ENCODE measurements around the gene EFNA5. TPM values are rescaled to one million over a fixed set of nuclear protein-coding genes. Genes with fewer than 3 reads are reported as not detected.

EFNA5 gene
- total RNA-seq, 1 donor from 2014 or later: 10.2 TPM

DNA sequence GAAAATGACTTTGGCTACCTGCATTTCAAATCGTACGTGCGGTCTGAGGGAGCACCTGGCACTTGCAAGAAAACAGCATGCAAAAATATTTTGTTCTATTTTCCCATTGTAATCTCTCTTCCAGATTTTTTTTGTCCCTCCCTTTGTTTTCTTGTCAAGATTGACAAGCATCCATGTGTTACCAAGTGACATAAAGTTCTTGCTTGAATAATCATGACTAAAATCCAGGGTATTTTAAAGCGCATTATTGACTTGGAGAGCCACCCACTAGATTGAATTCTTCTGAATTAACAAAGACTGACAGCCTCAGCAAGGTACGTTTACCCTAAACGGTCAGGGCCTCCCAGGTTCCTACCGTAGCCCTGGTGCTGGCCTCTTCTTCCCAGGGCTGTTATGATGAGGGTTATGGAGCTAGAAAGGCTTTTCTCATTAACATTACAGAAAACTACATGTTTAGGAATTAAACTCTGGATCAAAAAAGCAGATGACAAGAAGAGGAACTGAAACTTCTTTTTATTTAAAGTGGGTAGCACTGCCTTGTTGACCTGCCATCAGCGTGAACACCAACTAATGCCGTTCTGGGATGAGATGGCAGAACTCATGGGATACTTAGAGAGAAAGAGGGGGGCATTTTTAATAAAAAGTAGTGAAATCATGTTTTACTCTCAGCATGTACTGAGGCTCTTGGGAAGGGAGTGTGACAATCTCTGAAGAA lies 297.0 kb downstream of the EFNA5 start:
- ATAC-seq: no peak
- Histone ChIP-seq H3K27ac (no peak overlapping the region), H3K4me3 (no peak overlapping the region), H3K4me1 (no peaks in the 10 kb centered on the region), H3K9me3 (no peaks in the 10 kb centered on the region), H3K27me3 (ENCODE audit: low read depth) (no peaks in the 10 kb centered on the region), H3K36me3 (no peaks in the 10 kb centered on the region)
- no peak for DNase-seq
- TF ChIP-seq, protein P1, sequence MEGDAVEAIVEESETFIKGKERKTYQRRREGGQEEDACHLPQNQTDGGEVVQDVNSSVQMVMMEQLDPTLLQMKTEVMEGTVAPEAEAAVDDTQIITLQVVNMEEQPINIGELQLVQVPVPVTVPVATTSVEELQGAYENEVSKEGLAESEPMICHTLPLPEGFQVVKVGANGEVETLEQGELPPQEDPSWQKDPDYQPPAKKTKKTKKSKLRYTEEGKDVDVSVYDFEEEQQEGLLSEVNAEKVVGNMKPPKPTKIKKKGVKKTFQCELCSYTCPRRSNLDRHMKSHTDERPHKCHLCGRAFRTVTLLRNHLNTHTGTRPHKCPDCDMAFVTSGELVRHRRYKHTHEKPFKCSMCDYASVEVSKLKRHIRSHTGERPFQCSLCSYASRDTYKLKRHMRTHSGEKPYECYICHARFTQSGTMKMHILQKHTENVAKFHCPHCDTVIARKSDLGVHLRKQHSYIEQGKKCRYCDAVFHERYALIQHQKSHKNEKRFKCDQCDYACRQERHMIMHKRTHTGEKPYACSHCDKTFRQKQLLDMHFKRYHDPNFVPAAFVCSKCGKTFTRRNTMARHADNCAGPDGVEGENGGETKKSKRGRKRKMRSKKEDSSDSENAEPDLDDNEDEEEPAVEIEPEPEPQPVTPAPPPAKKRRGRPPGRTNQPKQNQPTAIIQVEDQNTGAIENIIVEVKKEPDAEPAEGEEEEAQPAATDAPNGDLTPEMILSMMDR (IDR thresholded peaks at IDR 0.05): no peak
- intact Hi-C loops (cut with DNase I): no loop called here

GRCh38 chr5:107372723-107373450 lies 297.9 kb downstream of the EFNA5 start:
- H3K4me3 ChIP-seq: no peak overlapping the region
- no peaks in the 10 kb centered on the region for H3K27me3 ChIP-seq (ENCODE audit: low read depth)
- ATAC-seq: no peak
- no peak for DNase-seq
- no peaks in the 10 kb centered on the region for H3K4me1 ChIP-seq
- no peak overlapping the region for H3K27ac ChIP-seq
- TF ChIP-seq, protein P1 (IDR thresholded peaks at IDR 0.05): no peak
- no peaks in the 10 kb centered on the region for H3K36me3 ChIP-seq
- intact Hi-C loops (cut with DNase I): no loop called here
- no peaks in the 10 kb centered on the region for H3K9me3 ChIP-seq

- intact Hi-C loops (cut with DNase I): no loop called here
- no peaks in the 10 kb centered on the region for H3K9me3 ChIP-seq
- H3K27ac ChIP-seq: no peak overlapping the region
- H3K4me3 ChIP-seq: no peak overlapping the region
- TF ChIP-seq, protein P1 (IDR thresholded peaks at IDR 0.05): no peak
- H3K4me1 ChIP-seq: no peaks in the 10 kb centered on the region
- DNase-seq: no peak
- H3K36me3 ChIP-seq: no peaks in the 10 kb centered on the region
- no peak for ATAC-seq
- no peaks in the 10 kb centered on the region for H3K27me3 ChIP-seq (ENCODE audit: low read depth)
Measured at GRCh38 chr5:107370396-107370968, 300.3 kb downstream of the EFNA5 start.

- Histone ChIP-seq H3K36me3 (no peaks in the 10 kb centered on the region), H3K4me3 (no peak overlapping the region), H3K4me1 (peaks cover 6% of the 10 kb centered on the region), H3K27me3 (ENCODE audit: low read depth) (no peaks in the 10 kb centered on the region), H3K27ac (no peak overlapping the region), H3K9me3 (no peaks in the 10 kb centered on the region)
- intact Hi-C loops (cut with DNase I): no loop called here
- ATAC-seq (no peak), DNase-seq (no peak)
- TF ChIP-seq, protein P1 (IDR thresholded peaks at IDR 0.05): no peak
Measured at GRCh38 chr5:107369622-107370021, 301.1 kb downstream of the EFNA5 start.

DNA sequence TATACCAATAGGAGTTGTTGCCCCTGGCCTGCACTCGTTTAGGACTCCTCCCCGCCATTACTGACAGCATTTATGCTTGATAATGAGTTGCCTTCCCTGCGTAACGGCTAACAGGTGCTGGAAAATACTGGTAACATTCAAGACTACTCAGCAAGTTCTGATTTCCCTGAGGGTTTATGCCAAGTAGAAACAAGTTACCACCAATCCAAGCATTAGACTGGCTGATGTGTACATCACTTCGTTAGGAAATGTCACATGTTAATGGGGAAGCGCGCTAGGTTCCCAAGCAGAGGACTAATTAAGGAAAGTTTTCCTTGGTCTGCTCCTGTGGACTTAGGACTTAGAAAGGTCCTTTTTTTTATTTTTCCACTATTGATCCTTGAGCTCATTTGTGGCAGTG lies 302.1 kb downstream of the EFNA5 start:
- TF ChIP-seq, protein P1 (IDR thresholded peaks at IDR 0.05): no peak
- Histone ChIP-seq H3K27me3 (ENCODE audit: low read depth) (no peaks in the 10 kb centered on the region), H3K36me3 (no peaks in the 10 kb centered on the region), H3K27ac (no peak overlapping the region), H3K4me1 (peaks cover 6% of the 10 kb centered on the region), H3K4me3 (no peak overlapping the region), H3K9me3 (no peaks in the 10 kb centered on the region)
- ATAC-seq (no peak), DNase-seq (no peak)
- intact Hi-C loops (cut with DNase I): no loop called here

Data from lower lobe of right lung (tissue), 2 donors.